Heart right ventricle (tissue), 16 donors: ENCODE measurements around the gene RASAL2. TPM values are rescaled to one million over a fixed set of nuclear protein-coding genes. Genes with fewer than 3 reads are reported as not detected.

ENCODE experiments used
- ATAC-seq, 8 donors: fragments of 200-7000 bp; cut with Tn5 transposase; one replicate each; pipeline ENCODE4 v1.9.1; 2020; ENCODE audit warnings: mild to moderate bottlenecking in 8 of 8, moderate library complexity in 8 of 8, moderate number of reproducible peaks in 1 of 8
- DNase-seq, 2 donors: peaks; one replicate each; pipeline ENCODE4 v3.0.0-alpha.2; 2020
- H3K27ac ChIP-seq, 10 donors: fragments of 200-600 bp; sonication (generic) in 2 of 10; one replicate each; pipeline versions ENCODE4 v1.5.0 to v1.8.0; 2020 to 2022; ENCODE audit warnings: mild to moderate bottlenecking in 3 of 10
- H3K27me3 ChIP-seq, 7 donors: fragments of 200-600 bp; one replicate each; pipeline ENCODE4 v1.8.0; 2021 to 2022; ENCODE audit warnings: mild to moderate bottlenecking in 2 of 7
- H3K36me3 ChIP-seq, 9 donors: fragments of 200-600 bp; sonication (generic) in 1 of 9; one replicate each; pipeline versions ENCODE4 v1.5.0 to v1.8.0; 2020 to 2022; ENCODE audit warnings: mild to moderate bottlenecking in 2 of 9
- H3K4me1 ChIP-seq, 9 donors: fragments of 200-600 bp; sonication (generic) in 1 of 9; one replicate each; pipeline versions ENCODE4 v1.5.0 to v1.8.0; 2020 to 2022; ENCODE audit warnings: mild to moderate bottlenecking in 4 of 9
- H3K4me3 ChIP-seq, 10 donors: fragments of 200-600 bp; sonication (generic) in 2 of 10; one replicate each; pipeline versions ENCODE4 v1.5.0 to v1.8.0; 2020 to 2022; ENCODE audit warnings: mild to moderate bottlenecking in 7 of 10, moderate library complexity in 2 of 10
- H3K9me3 ChIP-seq, 11 donors: fragments of 200-600 bp in 10 of 11; sonication (generic) in 2 of 11; one replicate each; pipeline versions ENCODE4 v1.5.0 to v1.8.0; 2013 to 2022; ENCODE audit warnings: mild to moderate bottlenecking in 2 of 11, control low read depth in 1 of 11, moderate library complexity in 1 of 11
- WGBS, 2 donors: extraction: QIAGEN DNeasy Blood & Tissue Kit; methylation state at CpG; one replicate each; pipeline ENCODE4 v1.1.7; 2013; ENCODE audit warnings: inconsistent platforms in 1 of 2; 5-methylcytosine and 5-hydroxymethylcytosine counted together
- intact Hi-C, 10 donors: fragments of 100-400 bp; cut with DNase I; formaldehyde crosslinking; loops; one replicate each; pipeline versions ENCODE4 v1.11.1 to v1.14.2; 2022
- polyA plus RNA-seq, 2 donors: library from polyadenylated mRNA; stranded (reverse); fragments of 200-250 nt; gene quantifications; one replicate each; pipeline ENCODE4 v1.2.3, GENCODE V29; 2013
- total RNA-seq, 10 donors: library from RNA; stranded (reverse); fragmentation: NEBNext Ultra II Directional in 3 of 10; extraction: Animal tissue kit (Norgen Biotek cat#: 25700) in 3 of 10; gene quantifications; one replicate each; pipeline versions ENCODE4 v1.2.1 to v1.2.4, GENCODE V29; 2021 to 2023
- TF ChIP-seq, protein P1 (sequence below), 9 donors: fragments of 200-600 bp; sonication (generic) in 2 of 9; IDR thresholded peaks; one replicate each; pipeline versions ENCODE4 v1.5.0 to v1.8.0; 2021 to 2022; ENCODE audit warnings: antibody characterized with exemption in 9 of 9, mild to moderate bottlenecking in 5 of 9, moderate library complexity in 1 of 9
- donor health status: Arrhythmogenic right ventricular cardiomyopathy.
- donor health status: ischemic (EF 13 %, LVEDD 7.1; RV severe dilation, severe dysfunction).
- donor health status: healthy with polysubstance abuse.
- donor health status: DM: no; HTN: yes; CAD: no.
- donor health status: DM: no; HTN: no; CAD: no.
- donor health status: ischemic (EF 25% LVEDD 6.9; RV normal size, moderate dysfunction).
- donor health status: ischemic (EF 25% LVEDD 5.7; RV mildly dilated, moderate dysfunction).
- donor health status: healthy.
- donor health status: DM: yes; HTN: yes; CAD: no.
- donor health status: Ischemic cardiomyopathy.
- donor health status: ischemic (EF 35%, LVEDD 5.7; RV mildly dilated, moderate dysfunction).
- donor health status: nonischemic (EF 11% LVEDD 7.7; RV severe dilation, severe dysfunction).
- donor health status: DM: yes; HTN: yes; CAD: no.
- donor health status: PGD.
- donor health status: ischemic (EF 29% LVEDD 5.4; RV normal size, mild dysfunction).
- donor health status: nonischemic (EF 23%, LVEDD 6.1; RV moderate dilation, normal function).

Gene RASAL2
- total and polyA plus RNA-seq, 12 donors, result 3.5 to 59.8 (median 36.2) TPM

DNA sequence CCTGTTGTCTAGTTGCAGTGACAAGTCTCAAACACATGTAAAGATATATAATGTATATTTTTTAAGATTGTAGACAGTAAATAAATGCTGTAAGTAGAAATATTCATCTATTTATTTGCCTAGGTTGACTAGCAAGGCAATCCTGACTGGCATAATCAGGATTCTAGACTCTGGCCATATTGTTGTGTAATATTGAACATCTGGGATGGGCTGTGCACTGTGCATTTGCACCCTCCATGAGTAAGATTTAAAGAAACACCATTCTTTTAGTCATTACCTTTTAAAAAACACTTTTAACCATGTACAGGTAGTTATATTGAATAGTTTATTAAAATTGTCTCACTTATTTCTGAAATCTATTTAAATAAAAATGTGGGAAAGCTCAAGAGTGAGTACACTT, 32.4 kb downstream of the RASAL2 start:
- Histone ChIP-seq H3K9me3 (no peaks in the 10 kb centered on the region), H3K36me3 (peaks cover 0 to 6% (median 0%) of the 10 kb centered on the region in 9 donors), H3K27me3 (no peaks in the 10 kb centered on the region), H3K4me1 (peaks cover 0 to 62% (median 47%) of the 10 kb centered on the region in 9 donors), H3K27ac (peak overlapping the region in 3 of 10 donors; percentile 2 to 56 (median 41)), H3K4me3 (no peak overlapping the region)
- intact Hi-C loops, result no loop called here
- TF ChIP-seq, protein P1, sequence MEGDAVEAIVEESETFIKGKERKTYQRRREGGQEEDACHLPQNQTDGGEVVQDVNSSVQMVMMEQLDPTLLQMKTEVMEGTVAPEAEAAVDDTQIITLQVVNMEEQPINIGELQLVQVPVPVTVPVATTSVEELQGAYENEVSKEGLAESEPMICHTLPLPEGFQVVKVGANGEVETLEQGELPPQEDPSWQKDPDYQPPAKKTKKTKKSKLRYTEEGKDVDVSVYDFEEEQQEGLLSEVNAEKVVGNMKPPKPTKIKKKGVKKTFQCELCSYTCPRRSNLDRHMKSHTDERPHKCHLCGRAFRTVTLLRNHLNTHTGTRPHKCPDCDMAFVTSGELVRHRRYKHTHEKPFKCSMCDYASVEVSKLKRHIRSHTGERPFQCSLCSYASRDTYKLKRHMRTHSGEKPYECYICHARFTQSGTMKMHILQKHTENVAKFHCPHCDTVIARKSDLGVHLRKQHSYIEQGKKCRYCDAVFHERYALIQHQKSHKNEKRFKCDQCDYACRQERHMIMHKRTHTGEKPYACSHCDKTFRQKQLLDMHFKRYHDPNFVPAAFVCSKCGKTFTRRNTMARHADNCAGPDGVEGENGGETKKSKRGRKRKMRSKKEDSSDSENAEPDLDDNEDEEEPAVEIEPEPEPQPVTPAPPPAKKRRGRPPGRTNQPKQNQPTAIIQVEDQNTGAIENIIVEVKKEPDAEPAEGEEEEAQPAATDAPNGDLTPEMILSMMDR (IDR thresholded peaks at IDR 0.05), result no peak
- DNase-seq (no peak), ATAC-seq (peak in 1 of 8 donors; percentile 19)

- no peaks in the 10 kb centered on the region for H3K27me3 ChIP-seq
- intact Hi-C loops, result no loop called here
- WGBS, 2 donors, result 77 to 90% methylated on average over 1 of the region's 1 CpG
- peaks cover 0 to 57% (median 46%) of the 10 kb centered on the region in 9 donors for H3K4me1 ChIP-seq
- TF ChIP-seq, protein P1 (IDR thresholded peaks at IDR 0.05), result no peak
- H3K27ac ChIP-seq, result peak overlapping the region in 3 of 10 donors; percentile 2 to 56 (median 39)
- no peaks in the 10 kb centered on the region for H3K9me3 ChIP-seq
- DNase-seq, result no peak
- ATAC-seq, result peak in 5 of 8 donors; percentile 59 to 92 (median 72)
- peaks cover 0 to 6% (median 0%) of the 10 kb centered on the region in 9 donors for H3K36me3 ChIP-seq
- no peak overlapping the region for H3K4me3 ChIP-seq
Observed at GRCh38 chr1:178126741-178127185, 32.9 kb downstream of the RASAL2 start.

- H3K27me3 ChIP-seq, result no peaks in the 10 kb centered on the region
- peak overlapping the region in 3 of 10 donors; percentile 2 to 56 (median 39) for H3K27ac ChIP-seq
- H3K9me3 ChIP-seq, result no peaks in the 10 kb centered on the region
- peaks cover 0 to 52% (median 37%) of the 10 kb centered on the region in 9 donors for H3K4me1 ChIP-seq
- ATAC-seq (no peak), DNase-seq (no peak)
- H3K4me3 ChIP-seq, result no peak overlapping the region
- intact Hi-C loops, result no loop called here
- H3K36me3 ChIP-seq, result peaks cover 0 to 6% (median 0%) of the 10 kb centered on the region in 9 donors
- 91 to 94% methylated on average over 2 of the region's 2 CpGs for WGBS, 2 donors
- TF ChIP-seq, protein P1 (IDR thresholded peaks at IDR 0.05), result no peak
Observed at GRCh38 chr1:178127482-178128191, 33.7 kb downstream of the RASAL2 start.

DNA sequence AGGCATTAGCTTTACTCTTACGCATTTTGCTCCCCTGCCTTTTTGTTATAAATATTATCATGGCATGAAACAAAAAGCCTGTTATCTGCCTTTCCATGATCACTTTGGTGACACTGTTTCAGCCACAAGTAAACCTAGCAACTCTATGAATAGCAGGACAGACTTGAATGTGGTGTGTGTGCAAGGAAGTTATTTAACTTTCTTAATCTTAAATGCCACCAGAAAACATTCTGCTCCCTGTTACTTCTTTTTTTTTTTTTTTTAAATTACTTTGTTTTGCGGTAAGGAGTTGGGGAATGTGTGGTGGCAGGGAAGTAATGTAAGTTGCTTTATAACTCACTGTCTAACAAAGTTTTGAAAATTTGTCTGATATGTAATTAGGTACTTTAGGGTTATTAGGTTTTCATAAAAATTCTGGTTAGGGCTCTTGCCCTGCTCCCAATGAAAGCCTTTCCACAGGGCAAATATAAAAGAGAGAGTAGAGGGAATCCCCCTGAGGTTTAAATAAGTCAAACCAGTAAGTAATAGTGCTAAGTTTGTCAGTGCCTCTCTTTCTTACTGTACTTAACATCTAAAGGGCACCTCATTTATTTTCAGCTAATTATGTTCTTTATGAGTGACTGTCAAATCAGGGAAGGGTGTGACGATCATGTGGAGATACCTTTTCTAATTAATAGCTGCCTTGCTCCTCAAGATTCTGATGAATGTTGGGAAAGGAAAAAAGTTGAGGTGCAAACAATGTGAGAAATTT, 39.5 kb downstream of the RASAL2 start:
- intact Hi-C loops, result loop anchor here in 1 of 10 donors (10.0 kb wide), 1 partner anchor 79 kb away; no protein-coding TSS in a partner anchor
- peaks cover 3 to 51% (median 37%) of the 10 kb centered on the region in 9 donors for H3K4me1 ChIP-seq
- H3K9me3 ChIP-seq, result no peaks in the 10 kb centered on the region
- 60 to 65% methylated on average over 3 of the region's 3 CpGs for WGBS, 2 donors
- no peaks in the 10 kb centered on the region for H3K27me3 ChIP-seq
- H3K36me3 ChIP-seq, result no peaks in the 10 kb centered on the region
- TF ChIP-seq, protein P1 (IDR thresholded peaks at IDR 0.05), result no peak
- ATAC-seq, result no peak
- no peak for DNase-seq
- H3K27ac ChIP-seq, result peak overlapping the region in 8 of 10 donors; percentile 3 to 75 (median 44)
- H3K4me3 ChIP-seq, result no peak overlapping the region
